ENCODE results near the gene KRT28. TPM values are rescaled to one million over a fixed set of nuclear protein-coding genes. Genes with fewer than 3 reads are reported as not detected.
A peak's percentile ranks its signal among the peaks of the same experiment; 100 is the strongest.

KRT28 gene
- total RNA-seq, 4 donors from 2014 or later, result 1.0 to 32.0 (median 11.6) TPM

- H3K27me3 ChIP-seq, result no peaks in the 10 kb centered on the region
- no peak for DNase-seq (ENCODE audit: low spot score in 2 of 2)
- H3K27ac ChIP-seq, result peak overlapping the region; percentile 57
- H3K36me3 ChIP-seq, result no peaks in the 10 kb centered on the region
- TF ChIP-seq POLR2AphosphoS5 (IDR thresholded peaks at IDR 0.05) (no peak), CTCF (IDR thresholded peaks at IDR 0.05) (no peak), EP300 (IDR thresholded peaks at IDR 0.05) (no peak), POLR2A (IDR thresholded peaks at IDR 0.05) (no peak)
- H3K9me3 ChIP-seq, result no peaks in the 10 kb centered on the region
- peaks cover 19% of the 10 kb centered on the region for H3K4me1 ChIP-seq
- WGBS, result 73% methylated on average over 1 of the region's 1 CpG
- no peak overlapping the region for H3K4me3 ChIP-seq
Measured at GRCh38 chr17:40824015-40824832, 24.5 kb upstream of the KRT28 start.

GRCh38 chr17:40822132-40822812 lies 22.5 kb upstream of the KRT28 start, which contains the start of gene KRT10:
KRT10 (minus strand) TSS chr17:40822614; CDS start chr17:40822585, 29 bp downstream.
- no peak for DNase-seq (ENCODE audit: low spot score in 2 of 2)
- no peaks in the 10 kb centered on the region for H3K9me3 ChIP-seq
- H3K27ac ChIP-seq, result peak within 1 kb of the TSS; percentile 92
- WGBS, result 82% methylated on average over 7 of the region's 7 CpGs
- H3K36me3 ChIP-seq, result no peaks in the 10 kb centered on the region
- TF ChIP-seq CTCF (IDR thresholded peaks at IDR 0.05), result no peak
- peak in 1 of 2 donors; percentile 23 for TF ChIP-seq POLR2A (IDR thresholded peaks at IDR 0.05)
- no peak for TF ChIP-seq EP300 (IDR thresholded peaks at IDR 0.05)
- peak in 1 of 3 donors; percentile 56 for TF ChIP-seq POLR2AphosphoS5 (IDR thresholded peaks at IDR 0.05)
- H3K4me3 ChIP-seq, result peak within 1 kb of the TSS; percentile 56
- H3K27me3 ChIP-seq, result no peaks in the 10 kb centered on the region
- peaks cover 21% of the 10 kb centered on the region for H3K4me1 ChIP-seq

- Histone ChIP-seq H3K27me3 (no peaks in the 10 kb centered on the region), H3K4me1 (peaks cover 20% of the 10 kb centered on the region), H3K36me3 (no peaks in the 10 kb centered on the region), H3K27ac (peak overlapping the region; percentile 92), H3K9me3 (no peaks in the 10 kb centered on the region), H3K4me3 (peak overlapping the region; percentile 56)
- no peak for DNase-seq (ENCODE audit: low spot score in 2 of 2)
- TF ChIP-seq EP300 (IDR thresholded peaks at IDR 0.05) (no peak), POLR2A (IDR thresholded peaks at IDR 0.05) (no peak), CTCF (IDR thresholded peaks at IDR 0.05) (no peak), POLR2AphosphoS5 (IDR thresholded peaks at IDR 0.05) (no peak)
Measured at GRCh38 chr17:40821536-40821935, 21.8 kb upstream of the KRT28 start.

- peaks cover 20% of the 10 kb centered on the region for H3K4me1 ChIP-seq
- H3K9me3 ChIP-seq, result no peaks in the 10 kb centered on the region
- TF ChIP-seq POLR2AphosphoS5 (IDR thresholded peaks at IDR 0.05) (no peak), POLR2A (IDR thresholded peaks at IDR 0.05) (no peak), CTCF (IDR thresholded peaks at IDR 0.05) (no peak), EP300 (IDR thresholded peaks at IDR 0.05) (no peak)
- H3K4me3 ChIP-seq, result peak overlapping the region; percentile 56
- no peak for DNase-seq (ENCODE audit: low spot score in 2 of 2)
- H3K27me3 ChIP-seq, result no peaks in the 10 kb centered on the region
- H3K36me3 ChIP-seq, result no peaks in the 10 kb centered on the region
- 84% methylated on average over 9 of the region's 9 CpGs for WGBS
- H3K27ac ChIP-seq, result peak overlapping the region; percentile 92
Measured at GRCh38 chr17:40820228-40820838, 20.6 kb upstream of the KRT28 start.
